H9 (cell line): ENCODE data around the gene GTF2H4. TPM values are rescaled to one million over a fixed set of nuclear protein-coding genes. Genes with fewer than 3 reads are reported as not detected.

ENCODE experiments used
- DNase-seq: peaks from one replicate; pipeline ENCODE4 v3.0.0-alpha.2; 2017
- H2AFZ ChIP-seq: one replicate; pipeline ENCODE4 v1.6.1; 2013; ENCODE audit warnings: mild to moderate bottlenecking, low read length, control low read depth, moderate library complexity
- H2AK5ac ChIP-seq: 2 replicates; pipeline ENCODE4 v1.6.1; 2013; ENCODE audit warnings: low read length, control low read depth, mixed read lengths; ENCODE audit not compliant: insufficient read length
- H2BK120ac ChIP-seq: one replicate; pipeline ENCODE4 v1.6.1; 2013; ENCODE audit warnings: low read depth, mild to moderate bottlenecking, low read length, control low read depth, inconsistent platforms; ENCODE audit not compliant: poor library complexity, severe bottlenecking
- H2BK12ac ChIP-seq: 2 replicates; pipeline ENCODE4 v1.6.1; 2013; ENCODE audit warnings: low read length, control low read depth, mixed read lengths, low read depth; ENCODE audit not compliant: insufficient read length
- H2BK15ac ChIP-seq: 2 replicates; pipeline ENCODE4 v1.6.1; 2013; ENCODE audit warnings: low read depth, low read length, control low read depth
- H2BK20ac ChIP-seq: one replicate; pipeline ENCODE4 v1.6.1; 2013; ENCODE audit warnings: low read depth, mild to moderate bottlenecking, low read length, control low read depth, inconsistent platforms; ENCODE audit not compliant: poor library complexity, severe bottlenecking
- H2BK5ac ChIP-seq: 2 replicates; pipeline ENCODE4 v1.6.1; 2013; ENCODE audit warnings: low read length, control low read depth, mixed read lengths; ENCODE audit not compliant: insufficient read length
- H3K14ac ChIP-seq: 2 replicates; pipeline ENCODE4 v1.6.1; 2013; ENCODE audit warnings: low read length, control low read depth; ENCODE audit not compliant: insufficient read depth
- H3K18ac ChIP-seq: 2 replicates; pipeline ENCODE4 v1.6.1; 2013; ENCODE audit warnings: low read depth, mild to moderate bottlenecking, mixed read lengths, low read length, control low read depth; ENCODE audit not compliant: insufficient read length
- H3K23ac ChIP-seq: 2 replicates; pipeline ENCODE4 v1.6.1; 2013; ENCODE audit warnings: low read length, control low read depth, mixed read lengths, low read depth; ENCODE audit not compliant: insufficient read length
- H3K23me2 ChIP-seq: 2 replicates; pipeline ENCODE4 v1.6.1; 2013; ENCODE audit warnings: low read depth, mild to moderate bottlenecking, mixed read lengths, low read length, control low read depth; ENCODE audit not compliant: insufficient read length, poor library complexity, severe bottlenecking
- H3K27ac ChIP-seq: 2 replicates; pipeline ENCODE4 v1.5.1; 2013; ENCODE audit warnings: low read length, control low read depth, mixed read lengths, low read depth; ENCODE audit not compliant: insufficient read length
- H3K27me3 ChIP-seq: 2 replicates; pipeline ENCODE4 v1.6.1; 2013; ENCODE audit warnings: low read length, control low read depth, inconsistent platforms; ENCODE audit not compliant: insufficient read depth
- H3K4ac ChIP-seq: 2 replicates; pipeline ENCODE4 v1.6.1; 2013; ENCODE audit warnings: low read depth, mild to moderate bottlenecking, control low read depth, inconsistent platforms, low read length, moderate library complexity
- H3K4me1 ChIP-seq: 2 replicates; pipeline ENCODE4 v1.6.1; 2013; ENCODE audit warnings: low read length, control low read depth, inconsistent platforms; ENCODE audit not compliant: insufficient read depth
- H3K4me2 ChIP-seq: 2 replicates; pipeline ENCODE4 v1.6.1; 2013; ENCODE audit warnings: low read length, control low read depth, mixed read lengths; ENCODE audit not compliant: insufficient read length, insufficient read depth
- H3K56ac ChIP-seq: 2 replicates; pipeline ENCODE4 v1.6.1; 2013; ENCODE audit warnings: low read depth, mild to moderate bottlenecking, mixed read lengths, low read length, control low read depth; ENCODE audit not compliant: insufficient read length
- H3K79me1 ChIP-seq: 2 replicates; pipeline ENCODE4 v1.6.1; 2013; ENCODE audit warnings: low read depth, mild to moderate bottlenecking, moderate library complexity, low read length, control low read depth, inconsistent platforms; ENCODE audit not compliant: insufficient read depth, poor library complexity, severe bottlenecking
- H3K79me2 ChIP-seq: 2 replicates; pipeline ENCODE4 v1.6.1; 2013; ENCODE audit warnings: low read length, control low read depth, inconsistent platforms; ENCODE audit not compliant: insufficient read depth
- H3K9ac ChIP-seq: 2 replicates; pipeline ENCODE4 v1.6.1; 2013; ENCODE audit warnings: low read length, control low read depth, mixed read lengths; ENCODE audit not compliant: insufficient read length; ENCODE audit errors: extremely low read depth
- H3K9me3 ChIP-seq: one replicate; pipeline ENCODE4 v1.6.1; 2013; ENCODE audit warnings: low read depth, low read length, inconsistent platforms; ENCODE audit not compliant: control insufficient read depth
- H3T11ph ChIP-seq: one replicate; pipeline ENCODE4 v1.6.1; 2013; ENCODE audit warnings: mild to moderate bottlenecking, low read length, control low read depth, inconsistent platforms
- H4K20me1 ChIP-seq: one replicate; pipeline ENCODE4 v1.6.1; 2013; ENCODE audit not compliant: control insufficient read depth, insufficient read length, insufficient read depth
- H4K5ac ChIP-seq: 2 replicates; pipeline ENCODE4 v1.6.1; 2013; ENCODE audit warnings: low read depth, mild to moderate bottlenecking, mixed read lengths, low read length, control low read depth; ENCODE audit not compliant: insufficient read length
- H4K8ac ChIP-seq: replicated peaks from 2 replicates; pipeline ENCODE4 v1.6.1; 2013; ENCODE audit warnings: low read length, control low read depth, mixed read lengths, low read depth; ENCODE audit not compliant: insufficient read length
- H4K91ac ChIP-seq: 2 replicates; pipeline ENCODE4 v1.6.1; 2013; ENCODE audit warnings: low read depth, mild to moderate bottlenecking, moderate library complexity, mixed read lengths, low read length, control low read depth; ENCODE audit not compliant: insufficient read length
- H3K27ac Mint-ChIP-seq, 3 experiments: 2 replicates in 2 of 3; 3 replicates in 1 of 3; pipeline ENCODE4 v1.8.0; 2020 to 2021; ENCODE audit warnings: mixed read lengths in 3 of 3, mild to moderate bottlenecking in 1 of 3, moderate library complexity in 1 of 3
- H3K27me3 Mint-ChIP-seq: 2 replicates; pipeline ENCODE4 v1.8.0; 2021; ENCODE audit warnings: low read depth, mild to moderate bottlenecking, moderate library complexity, mixed read lengths
- H3K36me3 Mint-ChIP-seq, 3 experiments: 2 replicates in 2 of 3; 3 replicates in 1 of 3; pipeline ENCODE4 v1.8.0; 2020 to 2021; ENCODE audit warnings: low read depth in 3 of 3, mixed read lengths in 3 of 3; ENCODE audit not compliant: insufficient read depth in 1 of 3
- H3K4me1 Mint-ChIP-seq, 2 experiments: 2 replicates each; pipeline ENCODE4 v1.8.0; 2020; ENCODE audit warnings: mixed read lengths in 2 of 2
- H3K4me3 Mint-ChIP-seq, 2 experiments: 2 replicates in 1 of 2; 3 replicates in 1 of 2; pipeline ENCODE4 v1.8.0; 2020 to 2021; ENCODE audit warnings: mild to moderate bottlenecking in 2 of 2, mixed read lengths in 2 of 2, moderate library complexity in 1 of 2
- H3K9me3 Mint-ChIP-seq, 2 experiments: 2 replicates in 1 of 2; 3 replicates in 1 of 2; pipeline ENCODE4 v1.8.0; 2020; ENCODE audit warnings: mild to moderate bottlenecking in 2 of 2, mixed read lengths in 2 of 2, moderate library complexity in 1 of 2
- whole genome bisulfite sequencing: extraction: QIAGEN DNeasy Blood & Tissue Kit; methylation state at CpG from one replicate; pipeline ENCODE4 v1.1.7; 2013; ENCODE audit warnings: missing lambda C conversion rate, low lambda C conversion rate, mixed read lengths; ENCODE audit not compliant: insufficient read length; ENCODE audit errors: extremely low coverage; 5-methylcytosine and 5-hydroxymethylcytosine counted together
- total RNA-seq: library from RNA; stranded (reverse); gene quantifications from 2 replicates; pipeline ENCODE4 v1.2.1, GENCODE V29; 2021
- TF ChIP-seq, protein P1 (sequence below): fragments of 200-600 bp; sonication (generic); conservative IDR thresholded peaks from 3 replicates; pipeline ENCODE4 v1.8.0; 2021; ENCODE audit warnings: antibody characterized with exemption, mild to moderate bottlenecking

GTF2H4 gene
- total RNA-seq, 1 experiment from 2014 or later = 60.8 TPM

DNA sequence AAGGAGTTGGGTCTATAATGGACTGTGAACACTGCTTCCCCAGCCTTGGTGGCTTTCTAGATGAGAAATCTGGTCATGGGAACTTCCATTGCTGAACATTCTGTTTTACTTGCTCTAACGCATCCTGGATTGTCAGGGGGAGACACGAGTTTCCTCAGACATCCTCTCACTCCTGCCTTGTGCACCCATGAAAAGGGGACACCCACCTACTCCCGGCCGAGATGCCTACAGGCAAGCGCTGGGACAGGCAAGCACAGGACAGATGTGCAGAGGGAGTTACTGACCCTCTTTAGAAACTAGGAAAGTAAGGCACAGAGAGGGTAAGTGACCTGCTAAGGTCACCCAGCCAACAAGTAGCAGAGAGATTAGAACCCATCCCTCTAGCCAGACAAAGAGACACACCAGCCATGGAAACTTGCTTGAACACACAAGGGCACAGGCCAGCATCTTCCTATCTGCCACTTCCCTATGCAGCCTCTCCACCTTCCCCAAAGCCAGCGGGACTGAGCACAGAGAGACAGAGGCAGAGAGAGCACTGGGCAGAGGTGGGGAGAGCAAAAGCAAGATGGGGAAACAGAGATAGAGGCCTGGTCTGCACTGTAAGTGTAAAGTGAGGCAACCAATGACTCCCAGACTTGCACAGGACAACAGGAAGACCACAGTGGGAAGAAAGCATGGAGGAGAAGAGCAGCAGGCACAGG is 24.8 kb downstream of the GTF2H4 start:
- H4K20me1 ChIP-seq = no peaks in the 10 kb centered on the region
- no peaks in the 10 kb centered on the region; the same call in 1 of the 2 replicates for H3K27me3 ChIP-seq
- H3K9me3 ChIP-seq = no peaks in the 10 kb centered on the region
- no peak for DNase-seq
- H3K23me2 ChIP-seq = no peaks in the 10 kb centered on the region
- no peak overlapping the region for H3K4me2 ChIP-seq
- H2BK20ac ChIP-seq = no peak overlapping the region
- H3K4ac ChIP-seq = no peak overlapping the region
- Mint-ChIP-seq H3K9me3 (peaks cover 13 to 14% of the 10 kb centered on the region in 2 experiments; a peak in 4 of 5 replicates), H3K4me3 (no peak overlapping the region), H3K4me1 (peaks cover 10 to 24% of the 10 kb centered on the region in 2 experiments), H3K27me3 (peaks cover 2% of the 10 kb centered on the region), H3K27ac (no peak overlapping the region), H3K36me3 (peaks cover 12 to 16% (median 16%) of the 10 kb centered on the region in 3 experiments; a peak in 6 of 7 replicates)
- H3K23ac ChIP-seq = no peak overlapping the region
- H3K9ac ChIP-seq = no peak overlapping the region
- no peak overlapping the region for H3K56ac ChIP-seq
- H3K27ac ChIP-seq = no peak overlapping the region
- no peak overlapping the region for H2BK15ac ChIP-seq
- TF ChIP-seq, protein P1, sequence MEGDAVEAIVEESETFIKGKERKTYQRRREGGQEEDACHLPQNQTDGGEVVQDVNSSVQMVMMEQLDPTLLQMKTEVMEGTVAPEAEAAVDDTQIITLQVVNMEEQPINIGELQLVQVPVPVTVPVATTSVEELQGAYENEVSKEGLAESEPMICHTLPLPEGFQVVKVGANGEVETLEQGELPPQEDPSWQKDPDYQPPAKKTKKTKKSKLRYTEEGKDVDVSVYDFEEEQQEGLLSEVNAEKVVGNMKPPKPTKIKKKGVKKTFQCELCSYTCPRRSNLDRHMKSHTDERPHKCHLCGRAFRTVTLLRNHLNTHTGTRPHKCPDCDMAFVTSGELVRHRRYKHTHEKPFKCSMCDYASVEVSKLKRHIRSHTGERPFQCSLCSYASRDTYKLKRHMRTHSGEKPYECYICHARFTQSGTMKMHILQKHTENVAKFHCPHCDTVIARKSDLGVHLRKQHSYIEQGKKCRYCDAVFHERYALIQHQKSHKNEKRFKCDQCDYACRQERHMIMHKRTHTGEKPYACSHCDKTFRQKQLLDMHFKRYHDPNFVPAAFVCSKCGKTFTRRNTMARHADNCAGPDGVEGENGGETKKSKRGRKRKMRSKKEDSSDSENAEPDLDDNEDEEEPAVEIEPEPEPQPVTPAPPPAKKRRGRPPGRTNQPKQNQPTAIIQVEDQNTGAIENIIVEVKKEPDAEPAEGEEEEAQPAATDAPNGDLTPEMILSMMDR = no peak
- H4K8ac ChIP-seq = no peak overlapping the region
- H3K4me1 ChIP-seq = peaks cover 2% of the 10 kb centered on the region; the same call in 1 of the 2 replicates
- H2BK5ac ChIP-seq = no peak overlapping the region
- no peak overlapping the region for H3K14ac ChIP-seq
- no peaks in the 10 kb centered on the region for H3K79me2 ChIP-seq
- H3K79me1 ChIP-seq = no peaks in the 10 kb centered on the region
- H3K18ac ChIP-seq = no peak overlapping the region
- no peak overlapping the region for H2BK120ac ChIP-seq
- H3T11ph ChIP-seq = no peak overlapping the region
- no peak overlapping the region for H2BK12ac ChIP-seq
- no peak overlapping the region for H4K5ac ChIP-seq
- no peak overlapping the region for H2AFZ ChIP-seq
- H2AK5ac ChIP-seq = no peak overlapping the region
- no peak overlapping the region for H4K91ac ChIP-seq
- WGBS = no CpG with 5 or more reads among the region's 6 CpGs
